ENCODE measurements around the gene SEC61B.

SEC61B gene

DNA sequence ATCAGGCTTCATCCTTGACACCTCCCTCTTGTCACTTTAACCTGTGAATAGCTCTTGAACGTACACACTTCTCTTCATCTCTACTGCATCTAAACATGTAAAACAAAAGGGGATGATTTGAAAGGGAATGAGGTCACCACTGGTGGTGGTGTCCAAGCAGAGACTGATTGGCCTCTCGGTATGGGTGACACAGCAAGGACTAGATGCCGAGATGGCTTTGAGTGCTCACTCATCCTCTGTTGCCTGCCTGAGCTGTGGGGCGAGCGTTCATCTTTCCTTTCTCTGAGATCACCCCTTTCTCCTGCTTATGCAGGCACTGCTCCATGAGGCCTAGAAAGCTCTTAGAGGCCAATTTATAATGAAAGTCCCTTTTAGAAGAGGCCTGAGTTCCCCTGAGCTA is 51.9 kb downstream of the SEC61B start:
- no peak for DNase-seq (ENCODE audit: low spot score)

DNA sequence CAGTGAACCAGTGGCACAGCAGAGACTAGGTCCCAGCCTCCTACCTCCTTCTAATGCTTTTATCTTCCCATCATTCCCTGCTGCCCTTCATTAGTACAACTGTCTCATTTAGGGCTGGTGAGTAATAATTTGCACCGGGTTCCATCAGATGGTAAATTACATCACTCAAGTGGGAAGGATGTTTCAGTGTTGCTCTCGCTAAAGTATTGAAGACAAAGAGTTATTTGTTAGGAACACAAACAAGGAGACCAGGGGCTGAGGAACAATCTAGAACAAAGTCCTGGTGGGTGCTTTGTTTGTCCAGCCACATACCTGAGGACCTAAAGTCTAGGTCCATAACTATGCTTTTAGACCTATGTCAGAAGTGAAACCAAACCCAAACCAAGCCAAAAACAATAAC is 52.4 kb downstream of the SEC61B start:
- DNase-seq (ENCODE audit: low spot score) = no peak

Measured in cerebellar cortex (tissue), 1 donor.